Left forelimb (tissue), 1 donor: ENCODE data around the gene FBLIM1.

Source experiments
- DNase-seq: peaks from one replicate; pipeline ENCODE4 v3.0.0-alpha.2; 2018; ENCODE audit warnings: low spot score

The FBLIM1 gene

DNA sequence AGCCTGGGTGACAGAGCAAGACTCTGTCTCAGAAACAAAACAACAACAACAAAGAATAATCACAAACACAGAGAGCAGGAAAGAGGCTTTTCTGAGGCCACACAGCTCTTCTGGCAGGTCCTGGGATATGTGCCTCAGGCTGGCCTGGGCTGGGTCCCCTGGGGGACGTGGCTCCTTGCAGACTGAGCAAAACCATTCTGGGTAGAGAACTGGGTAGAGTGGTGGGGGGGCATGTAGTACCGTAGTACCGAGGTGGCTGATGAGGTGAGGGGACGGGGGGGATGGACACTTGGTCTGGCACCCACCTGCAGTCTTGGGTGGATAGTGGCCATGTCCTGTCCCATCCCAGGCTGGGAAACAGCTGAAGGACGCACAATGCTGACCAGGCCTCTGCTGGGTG, 10.3 kb upstream of the FBLIM1 start:
- no peak for DNase-seq

DNA sequence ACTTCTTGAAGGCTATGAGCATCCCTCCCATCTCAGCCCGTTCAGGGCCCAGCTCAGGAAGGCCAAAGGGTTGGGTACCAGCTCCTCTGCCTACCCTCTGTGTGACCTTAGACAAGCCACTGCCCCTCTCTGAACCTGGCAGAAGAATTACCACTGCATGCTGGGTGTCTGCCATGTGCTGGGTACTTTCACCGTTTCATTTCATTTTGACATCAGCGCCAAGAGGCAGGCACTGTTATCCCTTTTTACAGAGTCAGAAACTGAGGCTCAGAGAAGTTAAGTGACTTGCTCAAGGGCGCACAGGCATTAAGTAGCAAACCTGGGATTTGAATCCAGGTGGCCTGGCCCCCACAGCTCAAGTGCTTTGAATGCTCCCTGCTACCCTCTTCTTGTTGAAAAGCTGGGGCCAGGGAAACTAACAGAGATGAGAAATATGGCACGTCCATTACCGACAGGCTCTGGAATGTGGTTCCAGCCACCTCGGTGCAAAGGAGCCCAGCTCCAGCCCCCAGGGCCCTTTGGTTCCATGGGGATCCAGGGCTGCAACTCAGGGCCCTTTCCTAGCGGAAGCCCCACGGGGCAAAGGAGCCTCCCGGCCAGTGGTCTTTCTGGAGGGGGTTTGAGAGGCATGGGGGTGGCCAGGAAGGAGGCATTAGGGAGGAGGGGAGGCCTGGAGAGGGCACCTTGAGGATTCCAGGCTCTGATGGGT, 9.8 kb upstream of the FBLIM1 start:
- no peak for DNase-seq

DNA sequence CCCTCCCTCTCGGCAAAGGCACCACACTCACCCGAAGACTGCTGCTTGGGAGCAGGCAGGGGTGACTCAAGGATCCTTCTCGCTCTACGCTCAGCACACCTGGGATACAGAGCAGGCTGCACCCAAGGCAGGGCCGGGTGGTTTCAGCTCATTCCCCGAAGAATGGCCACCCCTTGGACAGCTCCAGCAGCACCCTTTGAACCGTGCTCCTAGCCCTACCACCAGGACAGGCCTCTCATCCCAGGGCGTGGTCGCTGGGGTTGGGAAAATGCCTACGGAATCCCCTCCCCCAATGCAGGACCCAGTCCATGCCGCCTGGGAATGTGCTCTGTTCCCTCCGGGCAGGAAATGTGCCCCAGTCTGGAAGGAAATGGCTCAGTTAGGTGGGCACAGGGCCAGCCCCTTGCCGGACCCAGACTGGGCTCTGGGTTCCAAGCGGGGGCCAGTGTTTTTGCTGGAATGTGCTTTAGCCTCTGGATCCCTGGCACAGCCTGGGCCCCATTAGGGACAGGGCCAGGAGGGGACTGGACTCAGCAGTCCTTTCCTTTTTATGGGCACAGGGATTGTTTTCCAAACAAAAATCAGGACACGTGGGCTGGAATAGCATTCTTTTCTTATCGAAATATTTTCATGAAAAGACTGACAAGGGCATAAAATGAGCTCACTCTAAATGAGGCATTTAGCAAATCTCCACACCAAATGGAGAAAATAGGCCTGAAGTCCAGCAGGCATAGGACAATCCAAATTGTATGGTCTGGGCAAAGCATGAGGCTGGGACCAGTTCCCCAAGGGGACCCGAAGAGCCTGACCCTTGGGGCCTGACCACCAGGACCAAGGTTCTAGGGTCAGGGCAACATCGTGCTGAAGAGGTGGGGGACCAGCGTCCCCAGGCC, 8.9 kb upstream of the FBLIM1 start:
- no peak for DNase-seq

DNA sequence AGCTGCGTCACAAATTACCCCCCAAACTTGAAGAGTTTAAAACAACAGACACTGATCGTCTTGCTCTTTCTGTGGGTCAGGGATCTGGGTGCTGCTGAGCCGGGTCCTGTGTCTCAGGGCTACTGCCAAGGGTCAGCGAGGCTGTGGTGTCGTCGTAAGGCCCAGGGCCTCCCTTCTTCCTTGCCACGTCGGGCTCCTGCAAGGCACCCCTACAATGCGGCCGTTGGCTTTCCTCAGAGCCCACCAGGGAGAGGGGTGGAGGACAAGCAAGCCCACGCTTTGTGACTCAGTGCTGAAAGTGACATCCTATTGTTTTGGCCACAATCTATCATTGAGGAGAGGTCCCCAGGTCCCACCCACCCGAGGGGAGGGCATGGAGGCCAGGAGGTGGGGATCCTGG, 7.7 kb upstream of the FBLIM1 start:
- no peak for DNase-seq

DNA sequence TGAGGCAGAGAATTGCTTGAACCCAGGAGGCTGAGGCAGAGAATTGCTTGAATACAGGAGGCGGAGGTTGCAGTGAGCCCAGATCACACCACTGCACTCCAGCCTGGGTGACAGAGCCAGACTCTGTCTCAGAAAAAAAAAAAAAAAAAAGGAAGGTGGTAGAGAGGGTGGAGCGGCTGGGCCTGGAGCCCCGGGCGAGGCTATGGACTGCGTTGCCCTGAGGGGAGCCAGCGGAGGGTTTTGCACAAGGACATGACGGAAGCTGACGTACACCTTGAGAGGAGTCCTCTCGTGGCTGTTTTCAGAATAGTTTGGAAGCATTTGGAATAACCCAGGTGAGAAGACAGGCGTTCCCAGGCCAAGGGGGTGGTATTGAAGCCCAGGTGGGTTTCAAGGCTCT, 6.9 kb upstream of the FBLIM1 start:
- DNase-seq = no peak

DNA sequence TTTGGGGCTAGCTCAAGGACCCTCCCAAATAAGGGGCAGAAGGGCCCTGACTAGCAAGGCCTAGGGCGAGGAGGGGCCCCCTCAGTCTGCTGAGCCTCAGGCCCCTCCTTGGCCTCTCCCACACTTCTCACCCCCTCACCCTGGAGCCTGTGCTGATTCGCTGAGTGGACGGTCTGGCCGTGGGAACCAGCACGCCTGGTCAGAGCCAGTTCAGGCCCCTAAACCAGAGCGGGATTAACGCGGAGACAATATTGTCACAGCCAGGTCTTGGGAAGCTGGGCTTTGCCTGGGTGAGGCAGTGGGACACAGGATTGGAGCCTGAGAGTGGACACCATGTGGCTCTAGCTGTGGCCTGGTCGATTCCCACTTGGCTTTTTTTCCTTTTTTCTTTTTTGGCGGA, 4.8 kb upstream of the FBLIM1 start:
- DNase-seq = no peak

DNA sequence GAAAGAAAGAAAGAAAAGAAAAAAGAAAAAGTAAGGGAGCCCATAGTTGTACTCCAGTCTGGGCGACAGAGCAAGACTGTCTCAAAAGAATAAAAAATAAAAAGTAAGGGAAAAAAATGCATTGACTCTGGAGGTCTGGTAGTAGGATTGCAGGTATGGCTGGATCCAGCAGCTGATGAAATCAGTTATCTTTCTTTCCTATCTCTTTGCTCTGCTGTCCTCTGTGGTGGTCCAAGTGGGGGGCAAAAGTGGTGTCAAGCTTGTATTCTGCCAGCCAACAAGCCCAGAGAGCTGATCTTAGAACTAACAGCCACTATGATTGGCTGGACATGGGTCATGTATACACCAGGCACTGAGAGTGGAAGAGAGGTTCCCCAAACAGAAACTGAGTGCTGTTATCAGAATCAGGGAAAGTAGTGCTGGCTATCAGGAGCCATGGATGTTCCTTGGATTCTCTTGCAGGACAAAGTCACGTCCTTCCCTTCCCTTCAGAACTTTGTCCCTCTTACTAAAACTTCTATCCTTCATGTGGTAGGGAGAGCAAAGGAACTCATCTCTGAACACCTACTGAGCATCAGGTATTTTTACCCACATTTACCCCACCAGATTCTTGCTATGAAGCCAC, 3.5 kb upstream of the FBLIM1 start:
- DNase-seq = no peak

DNA sequence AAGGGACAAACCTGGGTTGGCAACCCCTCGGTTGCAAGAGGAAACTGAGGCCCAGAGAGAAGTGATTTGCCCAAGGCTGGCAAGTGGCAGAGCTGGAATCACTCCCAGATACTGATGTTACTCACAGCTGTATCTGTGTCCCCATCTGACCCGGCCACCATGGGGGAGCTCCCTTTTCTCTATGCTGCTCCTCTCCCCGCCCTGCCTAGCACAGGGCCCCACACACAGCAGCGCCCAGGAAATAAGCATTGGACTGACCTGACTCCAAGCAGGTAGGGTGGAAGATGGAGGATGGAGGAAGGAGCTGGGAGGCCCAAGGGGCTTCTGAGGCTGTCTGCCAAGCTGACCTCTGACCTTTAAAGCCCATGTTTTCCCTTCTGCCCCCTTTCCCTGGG, 3.0 kb upstream of the FBLIM1 start:
- no peak for DNase-seq

DNA sequence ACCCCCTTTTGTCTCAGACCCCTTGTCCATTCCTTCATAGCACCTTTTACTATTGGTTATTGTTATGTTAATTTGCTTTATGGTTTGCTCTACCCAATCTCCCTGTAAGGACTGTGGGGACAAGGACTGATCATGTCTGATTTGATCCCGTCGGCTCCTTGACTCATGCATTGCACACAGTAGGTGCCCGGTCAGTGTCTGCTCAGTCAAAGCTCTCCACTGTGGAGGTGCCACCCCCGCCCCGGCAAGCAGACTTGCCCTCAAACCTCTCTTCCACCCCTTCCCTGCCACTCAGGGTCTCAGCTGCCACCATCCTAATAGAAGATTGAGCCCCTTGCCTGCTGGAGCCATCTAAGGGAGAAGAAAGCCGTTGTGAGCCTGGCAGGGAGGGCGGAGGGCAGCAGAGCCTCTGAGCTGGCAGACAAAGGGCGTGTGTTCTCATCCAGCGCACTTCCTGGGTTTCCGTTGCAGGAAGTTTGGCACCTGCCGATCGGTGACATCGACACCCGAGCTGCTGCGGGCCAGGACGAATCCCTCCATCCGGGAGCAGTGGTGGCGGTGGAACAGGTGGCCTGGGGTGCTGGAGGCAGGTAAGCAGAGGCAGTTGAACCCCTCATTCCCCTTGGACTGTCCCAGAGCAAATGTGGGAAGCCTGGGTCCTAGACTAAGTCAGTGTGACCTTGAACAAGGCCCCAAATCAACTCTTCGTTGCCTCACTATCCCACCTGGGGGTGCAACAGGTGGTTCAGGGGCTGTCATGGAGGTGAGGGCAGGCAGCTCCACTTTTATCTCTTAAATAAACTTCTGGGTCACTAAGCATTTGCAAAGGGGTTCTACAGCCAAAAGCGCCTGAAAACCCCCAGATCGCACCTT, 2.2 kb upstream of the FBLIM1 start:
- DNase-seq = no peak

DNA sequence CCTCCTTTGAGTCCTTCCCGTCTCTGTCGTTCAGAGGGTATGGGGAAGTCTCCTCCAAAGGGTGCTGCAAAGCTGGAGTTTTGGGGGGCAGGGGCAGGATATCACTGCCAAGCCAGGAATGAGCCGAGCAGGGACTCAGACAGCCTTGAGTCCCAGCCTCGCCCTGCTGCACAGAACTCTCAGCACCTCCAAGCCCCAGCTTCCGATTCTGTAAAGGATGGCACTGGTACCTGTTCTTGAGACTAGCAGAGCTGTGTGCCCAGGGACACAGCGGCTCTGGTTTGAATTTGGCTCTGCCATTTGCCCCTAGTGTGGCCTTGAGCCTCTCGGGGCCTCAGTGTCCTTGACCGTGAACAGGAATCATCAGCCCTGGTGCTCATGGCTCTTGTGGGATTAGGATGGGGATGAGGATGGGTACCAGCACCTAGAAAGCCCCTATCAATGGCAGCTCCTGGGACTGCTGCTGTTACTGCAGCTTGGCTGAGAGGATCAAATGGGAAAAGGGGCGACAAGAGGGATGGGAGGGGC, 1.5 kb upstream of the FBLIM1 start:
- no peak for DNase-seq

DNA sequence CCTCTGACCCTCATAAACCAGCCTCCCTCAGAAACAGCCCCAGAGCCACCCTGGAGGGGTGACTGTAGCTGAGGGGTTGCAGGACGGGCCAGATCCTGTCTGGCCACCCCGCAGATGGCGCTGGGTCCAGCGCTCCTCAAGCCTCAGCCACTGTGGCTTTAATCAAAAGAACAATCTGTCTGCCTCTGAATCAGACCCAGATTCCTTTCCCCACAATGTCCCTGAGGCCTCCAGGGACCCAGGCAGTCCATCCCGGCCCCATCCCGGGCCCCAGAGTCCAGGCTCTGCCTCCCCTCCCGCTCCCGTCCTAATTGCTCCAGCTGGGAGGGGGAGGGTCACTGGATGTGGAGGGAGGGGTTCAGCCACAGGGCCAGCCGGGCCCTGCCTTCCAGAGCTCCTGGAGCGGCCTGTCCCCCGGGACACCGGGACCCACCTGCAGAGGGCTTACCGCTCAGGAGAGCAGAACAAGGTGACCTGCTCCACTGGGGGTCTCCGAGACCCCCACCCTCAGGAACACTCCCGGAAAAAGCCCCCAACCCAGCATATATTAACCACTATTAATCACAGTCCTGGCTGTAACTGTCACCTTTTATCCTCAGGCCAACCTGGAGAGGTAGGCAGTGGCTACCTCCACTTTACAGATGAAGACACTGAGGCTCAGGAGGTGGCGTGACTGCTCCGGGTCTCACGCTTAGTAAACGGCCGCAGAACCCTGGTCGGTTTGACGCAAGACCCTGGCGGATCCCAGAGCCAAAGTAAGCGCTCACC, 836 bp upstream of the FBLIM1 start:
- DNase-seq = no peak

DNA sequence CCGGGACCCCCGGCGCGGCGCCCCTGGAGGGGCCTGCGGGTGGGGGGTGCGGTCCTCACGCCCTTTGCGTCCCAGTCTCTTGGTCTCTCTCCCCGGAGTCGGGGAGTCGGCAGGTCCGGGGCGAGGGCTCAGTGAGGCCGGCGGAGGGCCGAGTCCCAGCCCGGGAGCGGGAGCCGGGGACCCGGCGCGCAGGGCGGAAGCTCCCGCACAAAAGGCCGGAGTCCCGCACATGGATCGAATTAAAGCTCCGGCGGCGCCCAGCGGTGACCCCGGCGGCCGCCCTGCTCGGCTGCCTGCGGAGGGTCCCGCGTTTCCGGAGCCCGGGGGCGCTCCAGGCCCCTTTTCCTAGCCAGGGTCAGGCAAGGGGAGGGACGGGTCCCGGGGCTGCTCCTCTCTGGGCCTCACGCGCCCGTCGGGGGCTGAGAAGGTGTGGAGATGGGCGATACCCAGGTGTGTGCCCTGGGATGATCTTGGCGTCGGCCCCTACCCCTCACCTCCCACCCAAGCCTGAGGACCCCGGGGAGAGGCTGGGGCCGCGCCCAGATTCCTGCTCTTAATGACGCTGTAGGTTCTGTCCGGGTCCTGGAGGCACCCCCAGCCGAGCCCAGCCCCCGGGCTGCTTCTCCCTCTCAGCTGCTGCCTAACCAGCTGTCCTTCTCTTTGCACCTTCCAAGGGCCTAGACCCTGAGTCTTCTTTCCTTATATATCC, 512 bp downstream of the FBLIM1 start:
- DNase-seq = no peak

DNA sequence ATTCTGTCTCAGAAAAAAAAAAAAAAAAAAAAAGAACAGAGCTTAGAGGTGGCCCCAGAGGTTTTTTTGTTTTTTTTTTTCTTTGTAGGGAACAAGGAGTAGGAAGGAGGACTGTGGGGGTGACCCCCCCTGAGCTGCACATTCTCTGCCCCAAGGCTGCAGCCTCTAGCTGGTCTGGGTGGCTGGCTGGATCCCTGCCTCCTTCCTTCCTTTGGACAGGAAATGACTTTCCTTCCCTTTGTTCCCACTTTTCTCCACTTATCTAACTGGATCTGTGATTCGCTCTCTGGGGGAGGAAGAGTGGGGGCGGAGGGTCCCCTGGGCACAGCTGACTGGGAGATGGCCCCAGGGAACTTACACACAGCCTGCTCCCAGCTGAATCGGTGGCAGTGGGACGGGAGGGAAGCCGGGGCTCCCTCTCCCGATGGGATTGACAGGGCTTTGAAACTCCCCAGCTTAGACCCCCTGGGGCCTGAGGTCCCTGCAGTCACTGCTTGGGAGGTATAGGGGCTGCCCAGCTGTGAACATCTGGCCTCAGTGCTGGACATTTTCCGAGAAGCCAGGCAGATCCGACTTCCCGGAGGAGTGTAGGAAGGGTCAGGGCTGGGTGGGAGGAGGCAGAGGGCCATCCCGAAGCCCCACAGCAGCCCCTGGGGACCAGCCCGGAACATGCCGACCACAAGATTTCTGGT, 2.1 kb downstream of the FBLIM1 start:
- no peak for DNase-seq

DNA sequence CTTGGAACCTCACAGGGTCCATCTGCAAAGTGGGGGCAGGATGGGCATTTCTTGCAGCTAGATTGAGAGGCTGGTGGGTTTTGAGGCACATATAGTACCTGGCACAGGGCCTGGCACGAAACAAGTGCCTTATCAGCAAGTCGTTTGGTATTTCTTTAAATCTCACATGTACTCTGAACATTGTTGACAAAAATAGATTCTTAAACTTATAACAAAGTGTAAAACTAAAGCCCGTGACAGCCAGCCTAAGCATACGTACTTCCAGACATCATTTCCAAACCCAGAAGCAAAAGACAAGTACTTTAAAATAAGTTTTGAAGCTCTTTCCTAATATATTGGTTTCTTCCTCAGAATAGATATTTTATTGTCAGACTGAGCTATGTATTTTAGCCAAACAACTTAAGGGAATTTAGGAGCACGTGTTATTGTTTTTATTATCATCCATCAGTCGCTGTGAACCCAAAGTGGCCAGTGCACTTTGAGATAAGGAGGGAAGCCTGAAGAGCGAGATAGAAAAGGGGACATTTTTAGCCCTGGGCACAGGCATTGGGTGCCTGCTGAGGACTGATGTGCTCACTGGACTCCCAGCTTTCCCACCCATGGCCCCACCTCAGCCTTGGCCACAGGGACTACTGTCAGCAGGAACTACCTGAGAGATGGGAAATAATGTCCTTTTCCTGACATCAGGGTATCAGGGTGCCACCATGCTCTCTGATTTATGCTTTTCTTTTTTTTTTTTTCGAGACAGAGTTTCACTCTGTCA, 3.0 kb downstream of the FBLIM1 start:
- no peak for DNase-seq

DNA sequence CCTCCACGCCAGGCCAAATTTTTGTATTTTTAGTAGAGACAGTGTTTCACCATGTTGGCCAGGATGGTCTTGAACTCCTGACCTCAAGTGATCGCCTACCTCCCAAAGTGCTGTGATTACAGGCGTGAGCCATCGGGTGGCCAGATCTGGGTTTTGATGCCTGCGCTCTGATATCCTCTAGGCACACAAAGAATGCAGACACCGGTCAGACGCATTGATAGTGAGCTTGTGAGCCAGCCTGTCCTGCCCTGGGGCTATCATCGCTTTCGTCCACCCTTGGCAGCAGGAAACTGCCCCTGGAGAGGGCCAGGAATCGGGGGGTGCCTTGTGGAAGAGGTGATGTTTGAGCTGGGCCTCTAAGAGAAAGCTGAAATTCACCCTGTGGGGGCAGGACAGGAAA, 4.0 kb downstream of the FBLIM1 start:
- DNase-seq = no peak

DNA sequence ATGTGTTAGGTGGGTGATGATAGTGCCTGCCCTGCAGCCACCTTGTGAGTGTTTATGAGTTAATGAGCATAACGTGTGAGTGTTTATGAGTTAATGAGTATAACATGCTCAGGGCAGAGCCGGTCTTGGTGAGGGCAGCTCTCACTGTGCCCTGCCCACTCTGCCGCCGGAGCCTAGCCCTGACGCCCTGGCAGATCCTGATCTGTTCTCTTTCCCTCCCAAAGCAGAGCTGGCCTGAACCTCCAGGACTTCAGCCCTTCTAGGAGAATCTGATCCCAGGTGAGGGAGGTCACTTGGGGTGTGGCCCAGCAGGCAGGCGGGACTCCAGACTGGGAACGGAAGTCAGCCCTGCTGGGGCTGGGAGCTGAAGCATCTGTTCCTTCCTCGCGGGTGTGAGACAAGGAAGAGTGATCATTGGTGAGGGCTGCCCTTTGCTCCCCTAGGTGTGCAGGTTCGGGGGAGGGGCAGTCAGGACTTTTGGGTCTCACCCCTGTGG, 5.7 kb downstream of the FBLIM1 start:
- DNase-seq = no peak

DNA sequence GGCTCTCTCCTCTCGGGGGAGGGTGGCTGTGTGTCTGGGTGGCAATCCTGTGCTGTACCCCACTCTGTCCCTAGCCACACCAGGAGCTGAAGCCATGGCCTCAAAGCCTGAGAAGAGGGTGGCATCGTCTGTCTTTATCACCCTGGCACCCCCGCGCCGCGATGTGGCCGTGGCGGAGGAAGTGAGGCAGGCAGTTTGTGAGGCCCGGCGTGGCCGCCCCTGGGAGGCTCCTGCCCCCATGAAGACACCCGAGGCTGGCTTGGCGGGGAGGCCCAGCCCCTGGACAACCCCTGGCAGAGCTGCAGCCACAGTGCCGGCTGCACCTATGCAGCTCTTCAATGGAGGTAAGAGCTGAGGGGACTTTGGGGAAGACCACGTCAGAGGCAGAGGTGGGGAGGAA, 6.3 kb downstream of the FBLIM1 start:
- DNase-seq = no peak

DNA sequence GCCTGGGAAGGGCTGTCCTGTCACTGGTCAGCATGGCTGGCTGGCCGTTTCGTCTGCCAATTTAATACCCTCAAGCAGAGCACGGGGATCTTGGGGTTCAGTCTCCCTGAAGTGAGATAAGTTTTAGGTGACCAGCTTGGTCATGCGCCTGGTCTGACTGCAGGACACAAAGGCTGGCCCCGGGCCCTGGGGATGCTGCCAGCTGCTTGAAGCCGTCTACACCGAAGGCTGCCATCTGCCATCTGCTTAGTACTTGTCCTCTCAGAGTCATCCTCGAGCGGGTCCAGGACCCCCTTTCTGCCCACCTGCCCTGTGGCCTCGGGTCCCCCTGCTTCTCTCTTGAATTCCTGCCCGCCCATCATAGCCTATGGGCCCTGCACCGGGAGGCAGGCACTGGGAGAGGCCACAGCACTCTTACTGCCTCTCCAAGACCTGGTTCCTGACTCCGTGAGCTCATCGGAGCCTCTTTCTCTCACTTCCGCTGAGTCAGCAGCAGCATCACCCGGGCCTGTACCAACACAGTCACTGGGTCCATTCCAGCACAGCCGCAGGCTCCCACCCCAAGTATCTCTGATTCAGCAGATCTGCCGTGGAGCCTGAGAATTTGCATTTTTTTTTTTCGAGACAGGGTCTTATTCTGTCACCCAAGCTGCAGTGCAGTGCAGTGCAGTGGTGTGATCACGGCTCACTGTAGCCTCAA, 7.0 kb downstream of the FBLIM1 start:
- DNase-seq = no peak
